ENCODE data around the gene LIPK. TPM values are rescaled to one million over a fixed set of nuclear protein-coding genes. Genes with fewer than 3 reads are reported as not detected.
"Not testable (repeated sequence)": the region's sequence is repeated elsewhere in the genome, so short reads cannot be mapped to it uniquely, and the experiment has no call there.

The LIPK gene
- total and polyA plus RNA-seq, 2 experiments from 2014 or later: not detected

GRCh38 chr10:88661577-88661976, 44.5 kb upstream of the LIPK start:
- DNase-seq (ENCODE audit: low read depth in 1 of 2, low spot score in 1 of 2): no peak
- Histone ChIP-seq H3K36me3 (no peaks in the 10 kb centered on the region), H3K9me3 (ENCODE audit: low read depth) (no peaks in the 10 kb centered on the region), H3K4me1 (ENCODE audit: low read depth) (peaks cover 8% of the 10 kb centered on the region), H3K27me3 (no peaks in the 10 kb centered on the region), H3K27ac (no peak overlapping the region), H3K4me3 (no peak overlapping the region)
- no peak for TF ChIP-seq CTCF (IDR thresholded peaks at IDR 0.05; ENCODE audit: low read depth, low read length)

- not testable (repeated sequence) for H3K9me3 ChIP-seq (ENCODE audit: low read depth); H3K27ac ChIP-seq; DNase-seq (ENCODE audit: low read depth in 1 of 2, low spot score in 1 of 2); H3K4me1 ChIP-seq (ENCODE audit: low read depth); H3K4me3 ChIP-seq; H3K27me3 ChIP-seq; H3K36me3 ChIP-seq
These were observed 42.9 kb upstream of the LIPK start for GRCh38 chr10:88663153-88663552.

DNA sequence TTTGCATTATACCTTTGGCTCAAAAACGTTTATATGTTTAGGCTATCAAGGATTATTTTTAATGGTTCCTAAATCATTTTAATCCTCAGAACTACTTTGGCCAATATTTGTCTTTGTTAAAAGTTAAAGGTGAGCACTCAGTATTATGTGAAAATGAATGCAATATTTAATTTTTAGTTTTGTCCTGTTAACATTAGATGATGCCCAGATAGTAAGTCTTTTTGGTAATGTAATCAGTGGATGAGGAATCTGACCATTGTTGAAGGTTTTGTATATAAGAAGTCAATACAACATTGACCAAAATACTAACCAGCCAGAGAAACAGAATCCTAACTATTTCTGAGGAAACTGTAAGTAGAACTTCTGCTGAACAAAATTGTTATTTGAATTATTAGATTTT, 41.9 kb upstream of the LIPK start, which contains the start of gene LIPF:
Gene LIPF, plus strand, starts transcription at position 301 of the 400 bp plus-strand sequence. CDS start 2,856 bp downstream, outside the sequence.
- TF ChIP-seq CTCF (IDR thresholded peaks at IDR 0.05; ENCODE audit: low read depth, low read length): no peak
- Histone ChIP-seq H3K4me1 (ENCODE audit: low read depth) (peaks cover 8% of the 10 kb centered on the region), H3K27me3 (no peaks in the 10 kb centered on the region), H3K36me3 (no peaks in the 10 kb centered on the region), H3K4me3 (no peak within 1 kb of the TSS), H3K27ac (no peak within 1 kb of the TSS), H3K9me3 (ENCODE audit: low read depth) (no peaks in the 10 kb centered on the region)
- no peak for DNase-seq (ENCODE audit: low read depth in 1 of 2, low spot score in 1 of 2)

DNA sequence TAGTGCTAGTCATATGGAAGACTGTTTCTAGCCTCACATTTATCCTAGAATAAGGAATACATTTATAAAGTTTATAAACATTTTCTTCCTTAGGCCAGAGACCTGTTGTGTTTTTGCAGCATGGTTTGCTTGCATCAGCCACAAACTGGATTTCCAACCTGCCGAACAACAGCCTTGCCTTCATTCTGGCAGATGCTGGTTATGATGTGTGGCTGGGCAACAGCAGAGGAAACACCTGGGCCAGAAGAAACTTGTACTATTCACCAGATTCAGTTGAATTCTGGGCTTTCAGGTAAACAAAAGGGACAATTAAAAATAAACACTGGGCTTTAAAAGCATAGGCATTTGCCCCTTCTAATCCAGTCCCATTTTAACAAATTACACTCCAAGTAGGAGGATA, 37.6 kb upstream of the LIPK start:
- Histone ChIP-seq H3K4me3 (no peak overlapping the region), H3K27ac (no peak overlapping the region), H3K36me3 (no peaks in the 10 kb centered on the region), H3K27me3 (no peaks in the 10 kb centered on the region), H3K4me1 (ENCODE audit: low read depth) (no peaks in the 10 kb centered on the region), H3K9me3 (ENCODE audit: low read depth) (no peaks in the 10 kb centered on the region)
- DNase-seq (ENCODE audit: low read depth in 1 of 2, low spot score in 1 of 2): no peak
- TF ChIP-seq CTCF (IDR thresholded peaks at IDR 0.05; ENCODE audit: low read depth, low read length): no peak

GRCh38 chr10:88670497-88670896, 35.6 kb upstream of the LIPK start:
- DNase-seq (ENCODE audit: low read depth in 1 of 2, low spot score in 1 of 2): no peak
- no peaks in the 10 kb centered on the region for H3K27me3 ChIP-seq
- H3K4me1 ChIP-seq (ENCODE audit: low read depth): no peaks in the 10 kb centered on the region
- H3K4me3 ChIP-seq: no peak overlapping the region
- H3K36me3 ChIP-seq: no peaks in the 10 kb centered on the region
- H3K9me3 ChIP-seq (ENCODE audit: low read depth): no peaks in the 10 kb centered on the region
- no peak overlapping the region for H3K27ac ChIP-seq
- no peak for TF ChIP-seq CTCF (IDR thresholded peaks at IDR 0.05; ENCODE audit: low read depth, low read length)

GRCh38 chr10:88672041-88672440, 34.0 kb upstream of the LIPK start:
- Histone ChIP-seq H3K27ac (no peak overlapping the region), H3K4me1 (ENCODE audit: low read depth) (peaks cover 12% of the 10 kb centered on the region), H3K27me3 (no peaks in the 10 kb centered on the region), H3K9me3 (ENCODE audit: low read depth) (no peaks in the 10 kb centered on the region), H3K4me3 (no peak overlapping the region), H3K36me3 (no peaks in the 10 kb centered on the region)
- no peak for DNase-seq (ENCODE audit: low read depth in 1 of 2, low spot score in 1 of 2)
- no peak for TF ChIP-seq CTCF (IDR thresholded peaks at IDR 0.05; ENCODE audit: low read depth, low read length)
